Dermis blood vessel endothelial cell (primary cell): ENCODE data around the gene ATP5PB. TPM values are rescaled to one million over a fixed set of nuclear protein-coding genes. Genes with fewer than 3 reads are reported as not detected.

ENCODE experiments used
- DNase-seq: peaks from one replicate; pipeline ENCODE4 v3.0.0; 2010
- total RNA-seq: library from RNA; depleted of rRNA; stranded (reverse); fragments of >200 nt; gene quantifications from 2 replicates; pipeline ENCODE4 v1.2.3, GENCODE V29; 2014

Gene ATP5PB
- total RNA-seq, 1 donor from 2014 or later: 325 TPM

GRCh38 chr1:111476214-111476613, 26.9 kb downstream of the ATP5PB start:
- no peak for DNase-seq

- no peak for DNase-seq
Measured at GRCh38 chr1:111476761-111477309, 27.6 kb downstream of the ATP5PB start.

GRCh38 chr1:111480674-111481073, 31.4 kb downstream of the ATP5PB start:
- DNase-seq: no peak

GRCh38 chr1:111481387-111482221, 32.3 kb downstream of the ATP5PB start:
- DNase-seq: peak; percentile 79

GRCh38 chr1:111483166-111483565, 33.9 kb downstream of the ATP5PB start:
- DNase-seq: no peak

- DNase-seq: no peak
Measured at GRCh38 chr1:111483876-111484275, 34.6 kb downstream of the ATP5PB start.

- no peak for DNase-seq
Measured at GRCh38 chr1:111484391-111485026, 35.2 kb downstream of the ATP5PB start.

- no peak for DNase-seq
Measured at GRCh38 chr1:111486431-111486830, 37.2 kb downstream of the ATP5PB start.

GRCh38 chr1:111487133-111487532, 37.9 kb downstream of the ATP5PB start:
- no peak for DNase-seq

- DNase-seq: no peak
Measured at GRCh38 chr1:111488669-111489068, 39.4 kb downstream of the ATP5PB start.

- no peak for DNase-seq
Measured at GRCh38 chr1:111489604-111490003, 40.3 kb downstream of the ATP5PB start.

GRCh38 chr1:111490220-111490619, 41.0 kb downstream of the ATP5PB start:
- no peak for DNase-seq

- DNase-seq: no peak
Measured at GRCh38 chr1:111491070-111491469, 41.8 kb downstream of the ATP5PB start.

- DNase-seq: no peak
Measured at GRCh38 chr1:111496398-111496797, 47.1 kb downstream of the ATP5PB start.

GRCh38 chr1:111497592-111497991, 48.3 kb downstream of the ATP5PB start:
- no peak for DNase-seq

GRCh38 chr1:111499026-111499785, 49.9 kb downstream of the ATP5PB start:
- DNase-seq: peak; percentile 58

- DNase-seq: no peak
Measured at GRCh38 chr1:111501645-111502044, 52.4 kb downstream of the ATP5PB start.

GRCh38 chr1:111503585-111504060, 54.4 kb downstream of the ATP5PB start, which contains the start of the genes ADORA3 and TMIGD3:
Gene ADORA3 (minus strand): TSS chr1:111503633. CDS start chr1:111503354, 279 bp downstream.
Gene TMIGD3 (minus strand): TSS chr1:111503633. CDS start chr1:111503354, 279 bp downstream.
- DNase-seq: no peak

- no peak for DNase-seq
Measured at GRCh38 chr1:111504097-111504496, 54.8 kb downstream of the ATP5PB start.

- no peak for DNase-seq
Measured at GRCh38 chr1:111505641-111506119, 56.4 kb downstream of the ATP5PB start.

GRCh38 chr1:111506561-111506960, 57.3 kb downstream of the ATP5PB start:
- DNase-seq: no peak

- peak; percentile 62 for DNase-seq
Measured at GRCh38 chr1:111507411-111508201, 58.3 kb downstream of the ATP5PB start.
